Lung (tissue), 12 donors: ENCODE measurements around the gene NOD1. TPM values are rescaled to one million over a fixed set of nuclear protein-coding genes. Genes with fewer than 3 reads are reported as not detected.

ENCODE experiments used
- ATAC-seq: fragments of 200-7000 bp; cut with Tn5 transposase; one replicate; pipeline ENCODE4 v1.9.1; 2020; ENCODE audit warnings: moderate number of reproducible peaks; ENCODE audit not compliant: insufficient read depth, low FRiP score
- DNase-seq, 3 donors: peaks; one replicate each; pipeline ENCODE4 v3.0.0-alpha.2; 2013 to 2017
- H3K27ac ChIP-seq, 2 donors: one replicate each; pipeline ENCODE4 v1.5.1; 2013; ENCODE audit warnings: mild to moderate bottlenecking in 2 of 2, moderate library complexity in 2 of 2, control low read depth in 1 of 2, inconsistent platforms in 1 of 2, low read depth in 1 of 2, low read length in 1 of 2
- H3K27me3 ChIP-seq, 3 donors: one replicate each; pipeline ENCODE4 v1.5.1; 2013; ENCODE audit warnings: low read length in 2 of 3; ENCODE audit not compliant: control insufficient read depth in 3 of 3, insufficient read depth in 3 of 3
- H3K36me3 ChIP-seq, 4 donors: one replicate each; pipeline ENCODE4 v1.5.1; 2013; ENCODE audit warnings: low read length in 4 of 4, mild to moderate bottlenecking in 1 of 4, moderate library complexity in 1 of 4; ENCODE audit not compliant: control insufficient read depth in 4 of 4, insufficient read depth in 4 of 4
- H3K4me1 ChIP-seq, 5 donors: one replicate each; pipeline ENCODE4 v1.5.1; 2013; ENCODE audit warnings: low read length in 5 of 5, mild to moderate bottlenecking in 2 of 5, moderate library complexity in 1 of 5; ENCODE audit not compliant: control insufficient read depth in 5 of 5, insufficient read depth in 5 of 5
- H3K4me3 ChIP-seq: one replicate; pipeline ENCODE4 v1.5.1; 2013; ENCODE audit warnings: mild to moderate bottlenecking, control low read depth, moderate library complexity
- H3K9ac ChIP-seq, 2 donors: one replicate each; pipeline ENCODE4 v1.5.1; 2013; ENCODE audit warnings: low read length in 2 of 2, control low read depth in 1 of 2; ENCODE audit not compliant: insufficient read depth in 1 of 2
- H3K9me3 ChIP-seq, 4 donors: one replicate each; pipeline ENCODE4 v1.5.1; 2013; ENCODE audit warnings: low read length in 3 of 4, mild to moderate bottlenecking in 1 of 4, moderate library complexity in 1 of 4; ENCODE audit not compliant: control insufficient read depth in 4 of 4, insufficient read depth in 3 of 4
- CTCF ChIP-seq: IDR thresholded peaks from 2 replicates; pipeline ENCODE4 v1.5.1; 2012; ENCODE audit warnings: mild to moderate bottlenecking; ENCODE audit errors: control extremely low read depth, extremely low read depth
- WGBS, 2 donors: extraction: QIAGEN DNeasy Blood & Tissue Kit; methylation state at CpG; one replicate each; pipeline ENCODE4 v1.1.7; 2013; 5-methylcytosine and 5-hydroxymethylcytosine counted together
- polyA plus RNA-seq, 2 donors: library from polyadenylated mRNA; stranded (reverse); fragments of 200-250 nt; gene quantifications; one replicate each; pipeline ENCODE4 v1.2.1, GENCODE V29; 2013
- total RNA-seq, 2 donors: library from RNA; depleted of rRNA in 1 of 2; stranded (reverse); fragments of >200 nt in 1 of 2; gene quantifications; one replicate each; pipeline ENCODE4 v1.2.1, GENCODE V29; 2014 to 2021
- donor health status: control.
- donor health status: control.
- donor health status: Bipolar disorder and iron deficiency.
- donor health status: healthy.
- donor health status: DM: yes; HTN: yes; CAD: no.

Gene NOD1
- total and polyA plus RNA-seq, 4 donors, result 11.5 to 46.1 (median 21.5) TPM

- TF ChIP-seq CTCF, result no peak
- Histone ChIP-seq H3K4me3 (no peak overlapping the region), H3K27me3 (no peaks in the 10 kb centered on the region), H3K27ac (no peak overlapping the region), H3K36me3 (peaks cover 6 to 31% (median 8%) of the 10 kb centered on the region in 4 donors), H3K9ac (no peak overlapping the region), H3K9me3 (peaks cover 0 to 2% (median 0%) of the 10 kb centered on the region in 4 donors), H3K4me1 (peaks cover 4 to 20% (median 6%) of the 10 kb centered on the region in 5 donors)
- ATAC-seq (no peak), DNase-seq (peak in 1 of 3 donors; percentile 7)
- WGBS, 2 donors, result 66 to 92% methylated on average over 21 of the region's 21 CpGs
Observed at GRCh38 chr7:30437823-30438574, 40.6 kb downstream of the NOD1 start.

- no peak overlapping the region for H3K9ac ChIP-seq
- H3K27ac ChIP-seq, result no peak overlapping the region
- ATAC-seq, result no peak
- no peaks in the 10 kb centered on the region for H3K27me3 ChIP-seq
- peaks cover 6 to 31% (median 10%) of the 10 kb centered on the region in 4 donors for H3K36me3 ChIP-seq
- no peak for DNase-seq
- TF ChIP-seq CTCF, result no peak
- H3K4me3 ChIP-seq, result no peak overlapping the region
- 94 to 100% methylated on average over 1 of the region's 1 CpG for WGBS, 2 donors
- H3K9me3 ChIP-seq, result peaks cover 0 to 2% (median 0%) of the 10 kb centered on the region in 4 donors
- H3K4me1 ChIP-seq, result peaks cover 5 to 29% (median 10%) of the 10 kb centered on the region in 5 donors
Observed at GRCh38 chr7:30436518-30436917, 42.1 kb downstream of the NOD1 start.

- no peak for ATAC-seq
- no peak overlapping the region for H3K27ac ChIP-seq
- peaks cover 6 to 30% (median 10%) of the 10 kb centered on the region in 5 donors for H3K4me1 ChIP-seq
Observed at GRCh38 chr7:30436046-30436445, 42.5 kb downstream of the NOD1 start.

More at GRCh38 chr7:30436046-30436445, 42.5 kb downstream of the NOD1 start:
- TF ChIP-seq CTCF, result no peak
- WGBS, 2 donors, result 58 to 73% methylated on average over 7 of the region's 7 CpGs
- Histone ChIP-seq H3K9me3 (peaks cover 0 to 2% (median 0%) of the 10 kb centered on the region in 4 donors), H3K36me3 (peaks cover 6 to 31% (median 10%) of the 10 kb centered on the region in 4 donors), H3K27me3 (no peaks in the 10 kb centered on the region), H3K4me3 (no peak overlapping the region), H3K9ac (no peak overlapping the region)
- peak in 2 of 3 donors; percentile 28 to 55 for DNase-seq
